Gastroesophageal sphincter (tissue), 4 donors: ENCODE data around the gene NFYA. TPM values are rescaled to one million over a fixed set of nuclear protein-coding genes. Genes with fewer than 3 reads are reported as not detected.

ENCODE experiments used
- ATAC-seq: fragments of 150-250 bp; one replicate; pipeline ENCODE4 v1.9.1; 2016; ENCODE audit warnings: mild to moderate bottlenecking, moderate library complexity
- H3K27ac ChIP-seq, 4 donors: fragments of 200-600 bp; sonication (generic) in 3 of 4; 1 replicate in 3 of 4; 2 replicates in 1 of 4; pipeline ENCODE4 v1.5.1; 2016 to 2019
- H3K27me3 ChIP-seq: fragments of 200-600 bp; sonication (generic); one replicate; pipeline ENCODE4 v1.5.1; 2019
- H3K36me3 ChIP-seq, 2 donors: fragments of 200-600 bp; sonication (generic); one replicate each; pipeline ENCODE4 v1.5.1; 2019; ENCODE audit warnings: control low read depth in 1 of 2
- H3K4me1 ChIP-seq, 3 donors: fragments of 200-600 bp; sonication (generic); 1 replicate in 2 of 3; 2 replicates in 1 of 3; pipeline ENCODE4 v1.5.1; 2016 to 2019; ENCODE audit warnings: control low read depth in 2 of 3
- H3K4me3 ChIP-seq, 2 donors: fragments of 200-600 bp; sonication (generic); one replicate each; pipeline ENCODE4 v1.5.1; 2019; ENCODE audit warnings: mild to moderate bottlenecking in 1 of 2, moderate library complexity in 1 of 2
- H3K9me3 ChIP-seq, 3 donors: fragments of 200-600 bp; sonication (generic); one replicate each; pipeline ENCODE4 v1.5.1; 2017 to 2019; ENCODE audit warnings: control low read depth in 2 of 3
- CTCF ChIP-seq, 4 experiments: fragments of 200-600 bp in 2 of 4; fragments of 450-650 bp in 2 of 4; sonication (generic) in 1 of 4; IDR thresholded peaks; one replicate each; pipeline ENCODE4 v1.5.1; 2017 to 2019; ENCODE audit warnings: antibody characterized with exemption in 4 of 4, mild to moderate bottlenecking in 2 of 4, moderate library complexity in 2 of 4
- EP300 ChIP-seq: sonication (generic); formaldehyde crosslinking; IDR thresholded peaks from one replicate; pipeline ENCODE4 v1.6.1; 2017; ENCODE audit warnings: antibody characterized with exemption, mild to moderate bottlenecking
- POLR2A ChIP-seq, 2 donors: fragments of 450-650 bp; IDR thresholded peaks; one replicate each; pipeline ENCODE4 v1.6.1; 2017; ENCODE audit warnings: antibody characterized with exemption in 2 of 2, mild to moderate bottlenecking in 2 of 2, moderate library complexity in 1 of 2
- POLR2AphosphoS5 ChIP-seq: sonication (generic); formaldehyde crosslinking; IDR thresholded peaks from one replicate; pipeline ENCODE4 v1.6.1; 2017; ENCODE audit warnings: antibody characterized with exemption
- WGBS, 2 donors: methylation state at CpG; one replicate each; pipeline ENCODE4 v1.1.5; 2018; ENCODE audit warnings: low coverage in 1 of 2; 5-methylcytosine and 5-hydroxymethylcytosine counted together
- total RNA-seq, 4 donors: library from RNA; depleted of rRNA; stranded (reverse); fragments of >200 nt; gene quantifications; one replicate each; pipeline ENCODE4 v1.1.0, GENCODE V29; 2016

The NFYA gene
- total RNA-seq, 4 donors from 2014 or later, result 6.6 to 17.7 (median 12.1) TPM

GRCh38 chr6:41036186-41036585 is 36.6 kb upstream of the NFYA start:
- no peaks in the 10 kb centered on the region for H3K27me3 ChIP-seq
- no peaks in the 10 kb centered on the region for H3K9me3 ChIP-seq
- no peak overlapping the region for H3K4me3 ChIP-seq
- H3K36me3 ChIP-seq, result no peaks in the 10 kb centered on the region
- H3K4me1 ChIP-seq, result no peaks in the 10 kb centered on the region
- no peak for ATAC-seq
- no peak overlapping the region for H3K27ac ChIP-seq
- WGBS, 2 donors, result 54 to 56% methylated on average over 3 of the region's 3 CpGs
- TF ChIP-seq POLR2AphosphoS5, result no peak
- TF ChIP-seq EP300, result no peak
- no peak for TF ChIP-seq CTCF (IDR thresholded peaks at IDR 0.05)
- no peak for TF ChIP-seq POLR2A (IDR thresholded peaks at IDR 0.05)

GRCh38 chr6:41036601-41037000 is 36.2 kb upstream of the NFYA start:
- no peak for TF ChIP-seq EP300
- no peak for TF ChIP-seq POLR2A (IDR thresholded peaks at IDR 0.05)
- no peak for TF ChIP-seq POLR2AphosphoS5
- TF ChIP-seq CTCF (IDR thresholded peaks at IDR 0.05), result no peak
- Histone ChIP-seq H3K36me3 (no peaks in the 10 kb centered on the region), H3K9me3 (no peaks in the 10 kb centered on the region), H3K27ac (no peak overlapping the region), H3K27me3 (no peaks in the 10 kb centered on the region), H3K4me1 (no peaks in the 10 kb centered on the region), H3K4me3 (no peak overlapping the region)
- 91 to 100% methylated on average over 1 to 2 of the region's 2 CpGs for WGBS, 2 donors
- ATAC-seq, result no peak

- Histone ChIP-seq H3K27me3 (no peaks in the 10 kb centered on the region), H3K9me3 (no peaks in the 10 kb centered on the region), H3K27ac (no peak overlapping the region), H3K36me3 (no peaks in the 10 kb centered on the region), H3K4me1 (no peaks in the 10 kb centered on the region), H3K4me3 (no peak overlapping the region)
- ATAC-seq, result no peak
- no peak for TF ChIP-seq EP300
- TF ChIP-seq POLR2AphosphoS5, result no peak
- no peak for TF ChIP-seq POLR2A (IDR thresholded peaks at IDR 0.05)
- no peak for TF ChIP-seq CTCF (IDR thresholded peaks at IDR 0.05)
- WGBS, 2 donors, result 67 to 68% methylated on average over 7 to 9 of the region's 13 CpGs
These were observed 35.5 kb upstream of the NFYA start for GRCh38 chr6:41037107-41037900.

- Histone ChIP-seq H3K27ac (no peak overlapping the region), H3K36me3 (no peaks in the 10 kb centered on the region), H3K27me3 (no peaks in the 10 kb centered on the region), H3K4me3 (no peak overlapping the region), H3K9me3 (no peaks in the 10 kb centered on the region), H3K4me1 (no peaks in the 10 kb centered on the region)
- ATAC-seq, result no peak
- WGBS, 2 donors, result 100% methylated on average over 2 of the region's 3 CpGs; no CpG with 5 or more reads in 1 of the 2 donors
- TF ChIP-seq POLR2AphosphoS5, result no peak
These were observed 34.6 kb upstream of the NFYA start for GRCh38 chr6:41038205-41038604.

- 80 to 100% methylated on average over 1 to 2 of the region's 10 CpGs for WGBS, 2 donors
- H3K36me3 ChIP-seq, result peaks cover 0 to 7% of the 10 kb centered on the region in 2 donors
- no peak within 1 kb of the TSS for H3K27ac ChIP-seq
- H3K9me3 ChIP-seq, result no peaks in the 10 kb centered on the region
- no peaks in the 10 kb centered on the region for H3K4me1 ChIP-seq
- H3K4me3 ChIP-seq, result no peak within 1 kb of the TSS
- TF ChIP-seq CTCF (IDR thresholded peaks at IDR 0.05), result peak in 3 of 4 experiments; percentile 15 to 67 (median 34)
- no peak for TF ChIP-seq POLR2AphosphoS5
- no peak for TF ChIP-seq POLR2A (IDR thresholded peaks at IDR 0.05)
- TF ChIP-seq EP300, result no peak
- ATAC-seq, result no peak
- H3K27me3 ChIP-seq, result no peaks in the 10 kb centered on the region
These were observed 33.4 kb upstream of the NFYA start, which contains the start of gene UNC5CL for GRCh38 chr6:41039060-41039998. UNC5CL (minus strand) TSS chr6:41039221; CDS start chr6:41035074, 4,147 bp downstream.
